Measurements from ENCODE around the gene ITPRID2.

The ITPRID2 gene

GRCh38 chr2:181853696-181854095 is 37.8 kb upstream of the ITPRID2 start:
- Histone ChIP-seq H3K79me2 (ENCODE audit: insufficient read depth, low read length) (no peaks in the 10 kb centered on the region), H3K36me3 (ENCODE audit: insufficient read depth, low read length) (no peaks in the 10 kb centered on the region), H3K9me3 (ENCODE audit: insufficient read depth, low read length, severe bottlenecking) (no peaks in the 10 kb centered on the region), H3K27me3 (ENCODE audit: insufficient read depth, low read length, poor library complexity) (no peaks in the 10 kb centered on the region), H4K20me1 (ENCODE audit: insufficient read depth, low read length) (no peaks in the 10 kb centered on the region), H3K4me2 (ENCODE audit: insufficient read depth, low read length) (no peak overlapping the region), H3K27ac (ENCODE audit: low read length) (no peak overlapping the region), H3K4me1 (ENCODE audit: insufficient read depth, low read length) (no peaks in the 10 kb centered on the region), H3K4me3 (ENCODE audit: low read depth in 1 of 2, low read length in 2 of 2) (no peak overlapping the region), H2AFZ (ENCODE audit: low read depth, low read length) (no peak overlapping the region), H3K9ac (ENCODE audit: low read depth, low read length) (no peak overlapping the region)
- DNase-seq (no peak), ATAC-seq (ENCODE audit: insufficient read depth, low read depth) (no peak)
- TF ChIP-seq EZH2 (IDR thresholded peaks at IDR 0.05; ENCODE audit: borderline replicate concordance, low read depth, low read length, severe bottlenecking), result no peak
- TF ChIP-seq CTCF (IDR thresholded peaks at IDR 0.05; ENCODE audit: borderline replicate concordance, extremely low read depth, low read length, poor library complexity, severe bottlenecking), result no peak

- Histone ChIP-seq H3K4me1 (ENCODE audit: insufficient read depth, low read length) (no peaks in the 10 kb centered on the region), H3K4me3 (ENCODE audit: low read depth in 1 of 2, low read length in 2 of 2) (no peak overlapping the region), H3K79me2 (ENCODE audit: insufficient read depth, low read length) (no peaks in the 10 kb centered on the region), H4K20me1 (ENCODE audit: insufficient read depth, low read length) (no peaks in the 10 kb centered on the region), H3K27ac (ENCODE audit: low read length) (no peak overlapping the region), H3K4me2 (ENCODE audit: insufficient read depth, low read length) (no peak overlapping the region), H2AFZ (ENCODE audit: low read depth, low read length) (no peak overlapping the region), H3K36me3 (ENCODE audit: insufficient read depth, low read length) (no peaks in the 10 kb centered on the region), H3K9me3 (ENCODE audit: insufficient read depth, low read length, severe bottlenecking) (no peaks in the 10 kb centered on the region), H3K27me3 (ENCODE audit: insufficient read depth, low read length, poor library complexity) (peaks cover 2% of the 10 kb centered on the region), H3K9ac (ENCODE audit: low read depth, low read length) (no peak overlapping the region)
- no peak for ATAC-seq (ENCODE audit: insufficient read depth, low read depth)
- no peak for DNase-seq
- TF ChIP-seq EZH2 (IDR thresholded peaks at IDR 0.05; ENCODE audit: borderline replicate concordance, low read depth, low read length, severe bottlenecking), result no peak
- no peak for TF ChIP-seq CTCF (IDR thresholded peaks at IDR 0.05; ENCODE audit: borderline replicate concordance, extremely low read depth, low read length, poor library complexity, severe bottlenecking)
These were observed 34.0 kb upstream of the ITPRID2 start for GRCh38 chr2:181857483-181857882.

GRCh38 chr2:181858600-181858999 is 32.9 kb upstream of the ITPRID2 start:
- TF ChIP-seq EZH2 (IDR thresholded peaks at IDR 0.05; ENCODE audit: borderline replicate concordance, low read depth, low read length, severe bottlenecking) (no peak), CTCF (IDR thresholded peaks at IDR 0.05; ENCODE audit: borderline replicate concordance, extremely low read depth, low read length, poor library complexity, severe bottlenecking) (no peak)
- Histone ChIP-seq H2AFZ (ENCODE audit: low read depth, low read length) (no peak overlapping the region), H3K36me3 (ENCODE audit: insufficient read depth, low read length) (no peaks in the 10 kb centered on the region), H3K4me1 (ENCODE audit: insufficient read depth, low read length) (no peaks in the 10 kb centered on the region), H4K20me1 (ENCODE audit: insufficient read depth, low read length) (no peaks in the 10 kb centered on the region), H3K79me2 (ENCODE audit: insufficient read depth, low read length) (no peaks in the 10 kb centered on the region), H3K4me3 (ENCODE audit: low read depth in 1 of 2, low read length in 2 of 2) (no peak overlapping the region), H3K4me2 (ENCODE audit: insufficient read depth, low read length) (no peak overlapping the region), H3K27ac (ENCODE audit: low read length) (no peak overlapping the region), H3K9ac (ENCODE audit: low read depth, low read length) (no peak overlapping the region), H3K27me3 (ENCODE audit: insufficient read depth, low read length, poor library complexity) (peaks cover 2% of the 10 kb centered on the region), H3K9me3 (ENCODE audit: insufficient read depth, low read length, severe bottlenecking) (no peaks in the 10 kb centered on the region)
- DNase-seq (no peak), ATAC-seq (ENCODE audit: insufficient read depth, low read depth) (no peak)

- no peaks in the 10 kb centered on the region for H3K79me2 ChIP-seq (ENCODE audit: insufficient read depth, low read length)
- H2AFZ ChIP-seq (ENCODE audit: low read depth, low read length), result no peak overlapping the region
- no peaks in the 10 kb centered on the region for H4K20me1 ChIP-seq (ENCODE audit: insufficient read depth, low read length)
- no peaks in the 10 kb centered on the region for H3K9me3 ChIP-seq (ENCODE audit: insufficient read depth, low read length, severe bottlenecking)
- DNase-seq (no peak), ATAC-seq (ENCODE audit: insufficient read depth, low read depth) (no peak)
- TF ChIP-seq CTCF (IDR thresholded peaks at IDR 0.05; ENCODE audit: borderline replicate concordance, extremely low read depth, low read length, poor library complexity, severe bottlenecking), result no peak
- no peak for TF ChIP-seq EZH2 (IDR thresholded peaks at IDR 0.05; ENCODE audit: borderline replicate concordance, low read depth, low read length, severe bottlenecking)
- H3K4me2 ChIP-seq (ENCODE audit: insufficient read depth, low read length), result no peak overlapping the region
- H3K9ac ChIP-seq (ENCODE audit: low read depth, low read length), result no peak overlapping the region
- no peak overlapping the region for H3K4me3 ChIP-seq (ENCODE audit: low read depth in 1 of 2, low read length in 2 of 2)
- no peak overlapping the region for H3K27ac ChIP-seq (ENCODE audit: low read length)
- H3K4me1 ChIP-seq (ENCODE audit: insufficient read depth, low read length), result no peaks in the 10 kb centered on the region
- no peaks in the 10 kb centered on the region for H3K36me3 ChIP-seq (ENCODE audit: insufficient read depth, low read length)
- H3K27me3 ChIP-seq (ENCODE audit: insufficient read depth, low read length, poor library complexity), result peaks cover 2% of the 10 kb centered on the region
These were observed 32.4 kb upstream of the ITPRID2 start for GRCh38 chr2:181859123-181859522.

Data from DND-41 (cell line).